ENCODE measurements around the gene SEMA6A. TPM values are rescaled to one million over a fixed set of nuclear protein-coding genes. Genes with fewer than 3 reads are reported as not detected.

SEMA6A gene
- total RNA-seq, 2 experiments from 2014 or later: not detected

DNA sequence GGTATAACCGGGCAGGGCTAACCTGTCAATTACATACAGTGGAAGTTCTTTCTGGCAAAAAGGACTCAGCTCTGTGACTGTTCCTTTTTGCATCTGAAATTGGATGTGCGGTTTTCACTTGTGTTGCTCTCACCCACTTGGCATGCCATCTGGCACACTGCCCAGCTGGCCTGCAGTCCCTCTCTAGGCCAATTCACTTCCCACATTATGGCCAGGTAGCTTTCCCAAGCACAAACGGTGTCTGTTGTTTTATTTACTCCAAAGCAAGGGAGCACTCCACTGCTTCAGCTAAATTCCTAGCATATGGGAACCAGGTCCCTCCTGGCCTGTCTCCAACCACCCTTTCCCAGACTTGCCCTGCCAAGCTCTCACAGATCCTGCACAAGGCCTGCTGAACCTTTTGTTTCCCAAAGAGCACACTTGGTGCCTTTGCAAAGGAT lies 132.5 kb downstream of the SEMA6A start:
- intact Hi-C loops (cut with micrococcal nuclease): no loop called here
- H3K27me3 Mint-ChIP-seq: no peaks in the 10 kb centered on the region
- peaks cover 11% of the 10 kb centered on the region for H3K36me3 Mint-ChIP-seq (ENCODE audit: low read depth)
- H3K9me3 Mint-ChIP-seq: no peaks in the 10 kb centered on the region
- H3K27ac Mint-ChIP-seq: no peak overlapping the region
- no peak for ATAC-seq
- POLR2A ChIA-PET: no interaction called here
- CTCF ChIA-PET: interaction anchor here (1.0 kb wide), 1 partner anchor 73 kb away, joined by 4 read pairs; no protein-coding TSS in a partner anchor
- H3K4me1 Mint-ChIP-seq (ENCODE audit: low read depth): no peaks in the 10 kb centered on the region
- TF ChIP-seq CTCF (IDR thresholded peaks at IDR 0.05): no peak
- H3K4me3 Mint-ChIP-seq: no peak overlapping the region
- DNase-seq: no peak

DNA sequence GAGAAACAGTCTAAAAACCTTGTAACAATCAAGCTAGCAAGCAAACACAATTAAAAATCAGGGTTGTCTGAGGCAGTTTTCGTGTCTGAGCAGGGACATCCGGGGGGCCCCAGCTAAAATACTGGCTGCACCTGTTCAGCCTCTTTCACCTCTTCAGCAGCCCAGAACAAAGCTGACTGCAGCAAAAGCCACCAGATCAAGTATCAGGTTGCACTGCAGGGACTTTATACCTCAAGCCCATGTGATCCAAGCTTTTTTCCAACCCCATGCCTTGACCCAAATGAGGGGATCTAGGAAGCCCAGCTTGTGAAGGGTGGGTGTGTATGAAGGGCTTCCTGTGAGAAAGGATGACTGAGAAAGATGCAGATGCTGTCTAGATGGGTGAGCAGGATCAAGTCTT lies 133.4 kb downstream of the SEMA6A start:
- Mint-ChIP-seq H3K36me3 (ENCODE audit: low read depth) (peaks cover 4% of the 10 kb centered on the region), H3K4me3 (no peak overlapping the region), H3K27me3 (no peaks in the 10 kb centered on the region), H3K27ac (no peak overlapping the region), H3K9me3 (no peaks in the 10 kb centered on the region), H3K4me1 (ENCODE audit: low read depth) (no peaks in the 10 kb centered on the region)
- TF ChIP-seq CTCF (IDR thresholded peaks at IDR 0.05): no peak
- ChIA-PET POLR2A (no interaction called here), CTCF (interaction anchor here (1.0 kb wide), 1 partner anchor 72 kb away, joined by 4 read pairs; no protein-coding TSS in a partner anchor)
- intact Hi-C loops (cut with micrococcal nuclease): no loop called here
- DNase-seq: no peak
- no peak for ATAC-seq

- intact Hi-C loops (cut with micrococcal nuclease): no loop called here
- TF ChIP-seq CTCF (IDR thresholded peaks at IDR 0.05): no peak
- CTCF ChIA-PET: no interaction called here
- POLR2A ChIA-PET: no interaction called here
- no peak for DNase-seq
- Mint-ChIP-seq H3K27ac (no peak overlapping the region), H3K36me3 (ENCODE audit: low read depth) (peaks cover 1% of the 10 kb centered on the region), H3K4me1 (ENCODE audit: low read depth) (no peaks in the 10 kb centered on the region), H3K4me3 (no peak overlapping the region), H3K27me3 (no peaks in the 10 kb centered on the region), H3K9me3 (no peaks in the 10 kb centered on the region)
- ATAC-seq: no peak
Measured at GRCh38 chr5:116440457-116441001, 134.1 kb downstream of the SEMA6A start.

DNA sequence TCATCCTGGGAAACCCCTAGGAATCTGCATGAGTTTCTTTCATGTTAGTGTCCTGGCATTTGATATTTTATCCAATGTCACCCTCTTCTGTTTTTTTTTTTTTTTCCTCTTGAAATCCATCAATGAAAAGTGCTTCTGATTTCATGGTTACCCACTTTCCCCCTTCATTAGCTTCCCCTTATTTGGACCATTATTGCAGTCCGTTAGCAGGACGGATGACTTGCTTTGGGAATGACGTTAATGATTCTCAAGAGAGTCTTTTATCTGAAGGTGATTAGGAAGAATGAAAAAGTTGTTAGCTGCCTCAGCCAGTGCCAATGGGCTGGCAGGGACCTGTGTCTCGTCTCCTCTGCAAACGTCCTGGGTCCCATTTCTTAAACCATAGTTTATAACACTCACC lies 134.7 kb downstream of the SEMA6A start:
- Mint-ChIP-seq H3K4me1 (ENCODE audit: low read depth) (no peaks in the 10 kb centered on the region), H3K27me3 (no peaks in the 10 kb centered on the region), H3K9me3 (no peaks in the 10 kb centered on the region), H3K27ac (no peak overlapping the region), H3K36me3 (ENCODE audit: low read depth) (peaks cover 2% of the 10 kb centered on the region), H3K4me3 (no peak overlapping the region)
- DNase-seq (no peak), ATAC-seq (no peak)
- ChIA-PET POLR2A (no interaction called here), CTCF (no interaction called here)
- no peak for TF ChIP-seq CTCF (IDR thresholded peaks at IDR 0.05)
- intact Hi-C loops (cut with micrococcal nuclease): no loop called here

GRCh38 chr5:116438979-116439554 lies 135.6 kb downstream of the SEMA6A start:
- Mint-ChIP-seq H3K4me1 (ENCODE audit: low read depth) (no peaks in the 10 kb centered on the region), H3K4me3 (no peak overlapping the region), H3K36me3 (ENCODE audit: low read depth) (peaks cover 7% of the 10 kb centered on the region), H3K9me3 (no peaks in the 10 kb centered on the region), H3K27me3 (no peaks in the 10 kb centered on the region), H3K27ac (no peak overlapping the region)
- intact Hi-C loops (cut with micrococcal nuclease): no loop called here
- CTCF ChIA-PET: no interaction called here
- DNase-seq (no peak), ATAC-seq (no peak)
- POLR2A ChIA-PET: no interaction called here
- no peak for TF ChIP-seq CTCF (IDR thresholded peaks at IDR 0.05)
